Fibroblast of lung (primary cell): Measurements from ENCODE around the gene TSHZ3. TPM values are rescaled to one million over a fixed set of nuclear protein-coding genes. Genes with fewer than 3 reads are reported as not detected.

Source experiments
- DNase-seq, 2 donors: peaks; one replicate each; pipeline versions ENCODE4 v3.0.0 to v3.0.0-alpha.2; 2010; ENCODE audit warnings: low read depth in 2 of 2
- H2AFZ ChIP-seq: 2 replicates; pipeline ENCODE4 v1.5.1; 2012; ENCODE audit warnings: low read length, control low read depth, inconsistent platforms
- H3K27ac ChIP-seq: 2 replicates; pipeline ENCODE4 v1.5.1; 2011; ENCODE audit warnings: low read length, control low read depth; ENCODE audit not compliant: insufficient read depth
- H3K27me3 ChIP-seq: 2 replicates; pipeline ENCODE4 v1.5.1; 2011; ENCODE audit warnings: mild to moderate bottlenecking, low read length; ENCODE audit not compliant: control insufficient read depth, insufficient read depth
- H3K36me3 ChIP-seq: 2 replicates; pipeline ENCODE4 v1.5.1; 2011; ENCODE audit warnings: low read length; ENCODE audit not compliant: control insufficient read depth, insufficient read depth
- H3K4me1 ChIP-seq: 2 replicates; pipeline ENCODE4 v1.5.1; 2011; ENCODE audit warnings: low read length; ENCODE audit not compliant: control insufficient read depth, insufficient read depth; ENCODE audit errors: extremely low read depth
- H3K4me2 ChIP-seq: 2 replicates; pipeline ENCODE4 v1.5.1; 2011; ENCODE audit warnings: low read length, control low read depth; ENCODE audit not compliant: insufficient read depth; ENCODE audit errors: extremely low read depth
- H3K4me3 ChIP-seq, 4 experiments: fragments of 200-600 bp in 1 of 4; sonication (generic) in 1 of 4; replicated peaks in 1 of 4; 2 replicates each; pipeline ENCODE4 v1.5.1; 2011 to 2016; ENCODE audit warnings: low read length in 4 of 4, low read depth in 3 of 4, mild to moderate bottlenecking in 3 of 4, control low read depth in 2 of 4, inconsistent platforms in 1 of 4, mixed read lengths in 1 of 4; ENCODE audit not compliant: insufficient read depth in 1 of 4; ENCODE audit errors: control extremely low read depth in 1 of 4
- H3K79me2 ChIP-seq: 2 replicates; pipeline ENCODE4 v1.5.1; 2012; ENCODE audit warnings: mild to moderate bottlenecking, low read length, inconsistent platforms; ENCODE audit not compliant: control insufficient read depth, insufficient read depth
- H3K9ac ChIP-seq: 2 replicates; pipeline ENCODE4 v1.5.1; 2011; ENCODE audit warnings: mild to moderate bottlenecking, low read length, control low read depth; ENCODE audit not compliant: insufficient read depth
- H3K9me3 ChIP-seq: 2 replicates; pipeline ENCODE4 v1.5.1; 2012; ENCODE audit warnings: low read depth, low read length; ENCODE audit not compliant: control insufficient read depth, insufficient read depth
- H4K20me1 ChIP-seq: 2 replicates; pipeline ENCODE4 v1.5.1; 2011; ENCODE audit warnings: low read length; ENCODE audit not compliant: control insufficient read depth, insufficient read depth; ENCODE audit errors: extremely low read depth
- CTCF ChIP-seq, 2 donors: IDR thresholded peaks in 1 of 2; conservative IDR thresholded peaks in 1 of 2; 1 replicate in 1 of 2; 2 replicates in 1 of 2; pipeline ENCODE4 v1.5.1; 2011 to 2012; ENCODE audit warnings: low read length in 2 of 2, control low read depth in 1 of 2, inconsistent platforms in 1 of 2, low read depth in 1 of 2, mild to moderate bottlenecking in 1 of 2
- EZH2 ChIP-seq: IDR thresholded peaks from 2 replicates; pipeline ENCODE4 v1.5.1; 2012; ENCODE audit warnings: low read length, control low read depth, mild to moderate bottlenecking; ENCODE audit errors: missing control alignments
- polyA plus RNA-seq, 2 donors: library from polyadenylated mRNA; depleted of rRNA in 1 of 2; stranded (reverse) in 1 of 2; unstranded in 1 of 2; fragments of >200 nt; gene quantifications; 2 replicates each; pipeline ENCODE4 v1.2.1, GENCODE V29; 2011 to 2012; ENCODE audit warnings: missing spikeins in 1 of 2
- total RNA-seq: library from RNA; depleted of rRNA; stranded (reverse); fragments of >200 nt; gene quantifications from 2 replicates; pipeline ENCODE4 v1.2.1, GENCODE V29; 2014

The TSHZ3 gene
- total and polyA plus RNA-seq, 2 donors (not counting 1 experiment from before 2014, with no cell fraction given) = 7.0 to 17.3 TPM

DNA sequence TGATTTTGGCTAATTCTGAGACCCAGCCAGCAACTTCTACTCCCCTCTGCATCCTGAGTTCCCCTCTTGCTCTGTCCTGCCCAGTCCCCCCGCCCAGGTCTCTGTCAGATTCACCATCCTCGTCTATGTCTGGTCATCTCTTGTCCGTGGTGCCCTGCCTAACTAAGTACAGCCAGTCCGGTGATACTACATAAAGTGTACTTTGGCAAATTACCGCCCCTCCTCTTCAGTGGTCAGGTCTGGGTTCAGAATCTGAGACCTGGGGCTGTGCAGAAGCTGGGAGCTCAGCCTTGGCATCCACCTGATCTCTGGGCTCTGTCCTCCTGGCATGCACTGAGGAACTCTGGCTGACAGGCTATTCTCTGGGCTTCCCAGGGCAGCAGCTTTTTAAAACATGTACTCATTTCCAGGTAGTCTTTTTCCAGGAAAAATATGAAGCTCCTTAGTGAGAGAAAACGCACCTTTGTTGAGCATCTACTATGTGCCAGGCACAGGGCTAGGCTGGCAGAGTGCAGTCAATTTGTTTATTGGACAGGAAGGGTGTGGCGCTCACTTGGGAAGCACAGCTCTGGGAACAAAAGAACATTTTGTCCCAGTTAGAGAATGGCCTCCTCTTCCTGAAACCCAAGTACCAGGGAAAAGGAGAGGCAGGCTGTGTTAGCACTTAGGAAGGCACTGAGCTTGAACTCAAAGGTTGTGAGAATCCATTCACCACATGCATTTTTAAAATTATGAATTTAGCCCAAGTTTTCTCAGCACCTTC, 88.9 kb downstream of the TSHZ3 start:
- Histone ChIP-seq H2AFZ (no peak overlapping the region), H4K20me1 (no peaks in the 10 kb centered on the region), H3K4me1 (peaks cover 3% of the 10 kb centered on the region), H3K4me3 (no peak overlapping the region), H3K79me2 (no peaks in the 10 kb centered on the region), H3K9ac (no peak overlapping the region), H3K4me2 (no peak overlapping the region), H3K9me3 (no peaks in the 10 kb centered on the region), H3K36me3 (no peaks in the 10 kb centered on the region), H3K27me3 (no peaks in the 10 kb centered on the region), H3K27ac (no peak overlapping the region)
- DNase-seq = peak in 1 of 2 donors; percentile 12
- TF ChIP-seq EZH2 (no peak), CTCF (conservative IDR thresholded peaks at IDR 0.05 in 1 of 2, IDR thresholded peaks at IDR 0.05 in 1 of 2; ENCODE audit: low read depth in 1 of 2, low read length in 2 of 2) (no peak)

GRCh38 chr19:31258211-31259052, 90.8 kb downstream of the TSHZ3 start:
- no peak for TF ChIP-seq CTCF (conservative IDR thresholded peaks at IDR 0.05 in 1 of 2, IDR thresholded peaks at IDR 0.05 in 1 of 2; ENCODE audit: low read depth in 1 of 2, low read length in 2 of 2)
- no peak for TF ChIP-seq EZH2

GRCh38 chr19:31257426-31258130, 91.7 kb downstream of the TSHZ3 start:
- H3K9ac ChIP-seq = no peak overlapping the region
- no peak overlapping the region for H3K4me2 ChIP-seq
- no peak overlapping the region for H2AFZ ChIP-seq
- H3K9me3 ChIP-seq = no peaks in the 10 kb centered on the region
- TF ChIP-seq CTCF (conservative IDR thresholded peaks at IDR 0.05 in 1 of 2, IDR thresholded peaks at IDR 0.05 in 1 of 2; ENCODE audit: low read depth in 1 of 2, low read length in 2 of 2) = no peak
- no peak for TF ChIP-seq EZH2
- no peak for DNase-seq
- no peak overlapping the region for H3K27ac ChIP-seq
- no peaks in the 10 kb centered on the region for H3K27me3 ChIP-seq
- H3K4me1 ChIP-seq = peaks cover 3% of the 10 kb centered on the region
- no peaks in the 10 kb centered on the region for H3K79me2 ChIP-seq
- no peaks in the 10 kb centered on the region for H4K20me1 ChIP-seq
- no peak overlapping the region for H3K4me3 ChIP-seq
- no peaks in the 10 kb centered on the region for H3K36me3 ChIP-seq

More at GRCh38 chr19:31258211-31259052, 90.8 kb downstream of the TSHZ3 start:
- H3K36me3 ChIP-seq = no peaks in the 10 kb centered on the region
- no peak overlapping the region for H3K4me2 ChIP-seq
- H3K9ac ChIP-seq = no peak overlapping the region
- H4K20me1 ChIP-seq = no peaks in the 10 kb centered on the region
- no peaks in the 10 kb centered on the region for H3K27me3 ChIP-seq
- H3K4me3 ChIP-seq = no peak overlapping the region
- H3K79me2 ChIP-seq = no peaks in the 10 kb centered on the region
- H3K27ac ChIP-seq = no peak overlapping the region
- DNase-seq = no peak
- H3K4me1 ChIP-seq = peaks cover 3% of the 10 kb centered on the region
- no peaks in the 10 kb centered on the region for H3K9me3 ChIP-seq
- H2AFZ ChIP-seq = no peak overlapping the region
